Karpas-422 (cell line): ENCODE results near the gene APLNR. TPM values are rescaled to one million over a fixed set of nuclear protein-coding genes. Genes with fewer than 3 reads are reported as not detected.

Experiments
- DNase-seq: peaks from one replicate; pipeline ENCODE4 v3.0.0-alpha.2; 2015
- H2AFZ ChIP-seq: fragments of 200-600 bp; sonication (generic); 2 replicates; pipeline ENCODE4 v1.6.1; 2014; ENCODE audit warnings: antibody characterized with exemption, low read length, mixed read lengths
- H3K27ac ChIP-seq: fragments of 200-600 bp; sonication (generic); 2 replicates; pipeline ENCODE4 v1.5.1; 2014; ENCODE audit warnings: mild to moderate bottlenecking, low read length, moderate library complexity
- H3K27me3 ChIP-seq: fragments of 200-600 bp; sonication (generic); 2 replicates; pipeline ENCODE4 v1.6.1; 2014; ENCODE audit warnings: low read length, mixed read lengths
- H3K36me3 ChIP-seq: fragments of 200-600 bp; sonication (generic); 2 replicates; pipeline ENCODE4 v1.6.1; 2014; ENCODE audit warnings: low read length, mixed read lengths; ENCODE audit not compliant: insufficient read depth
- H3K4me1 ChIP-seq: fragments of 200-600 bp; sonication (generic); 2 replicates; pipeline ENCODE4 v1.6.1; 2014; ENCODE audit warnings: mild to moderate bottlenecking, low read length, mixed read lengths
- H3K4me2 ChIP-seq: fragments of 200-600 bp; sonication (generic); 2 replicates; pipeline ENCODE4 v1.6.1; 2014; ENCODE audit warnings: low read length, low read depth, mild to moderate bottlenecking; ENCODE audit not compliant: poor library complexity, severe bottlenecking
- H3K4me3 ChIP-seq: fragments of 200-600 bp; sonication (generic); 2 replicates; pipeline ENCODE4 v1.5.1; 2014; ENCODE audit warnings: mild to moderate bottlenecking, antibody characterized with exemption, low read length, mixed read lengths
- H3K79me2 ChIP-seq: fragments of 200-600 bp; sonication (generic); 2 replicates; pipeline ENCODE4 v1.6.1; 2014; ENCODE audit warnings: mild to moderate bottlenecking, low read length, mixed read lengths
- H3K9ac ChIP-seq: fragments of 200-600 bp; sonication (generic); 2 replicates; pipeline ENCODE4 v1.6.0; 2014; ENCODE audit warnings: low read length
- H3K9me2 ChIP-seq: fragments of 200-600 bp; sonication (generic), shearing (Covaris generic); replicated peaks from 2 replicates; pipeline ENCODE4 v1.6.0; 2014; ENCODE audit warnings: mild to moderate bottlenecking, low read length, moderate library complexity; ENCODE audit not compliant: insufficient read depth
- H3K9me3 ChIP-seq: fragments of 300-700, 200-600 bp; sonication (generic); 2 replicates; pipeline ENCODE4 v1.6.1; 2014; ENCODE audit warnings: low read length, mixed read lengths
- H4K20me1 ChIP-seq: fragments of 200-600 bp; sonication (generic); 2 replicates; pipeline ENCODE4 v1.6.1; 2014; ENCODE audit warnings: mild to moderate bottlenecking, antibody characterized with exemption, low read length, low read depth; ENCODE audit not compliant: insufficient read depth
- total RNA-seq: library from RNA; depleted of rRNA; stranded (reverse); fragments of >200 nt; shearing (Covaris generic); gene quantifications from 2 replicates; pipeline ENCODE4 v1.2.3, GENCODE V29; 2014; ENCODE audit warnings: low replicate concordance

APLNR gene
- total RNA-seq, 1 experiment from 2014 or later = not detected

- H3K9me2 ChIP-seq = no peaks in the 10 kb centered on the region
- H3K27ac ChIP-seq = no peak overlapping the region
- H3K79me2 ChIP-seq = no peaks in the 10 kb centered on the region
- no peak overlapping the region for H3K9ac ChIP-seq
- no peaks in the 10 kb centered on the region for H3K36me3 ChIP-seq
- no peaks in the 10 kb centered on the region for H3K4me1 ChIP-seq
- no peaks in the 10 kb centered on the region for H4K20me1 ChIP-seq
- H3K9me3 ChIP-seq = no peaks in the 10 kb centered on the region
- no peak overlapping the region for H3K4me2 ChIP-seq
- H3K27me3 ChIP-seq = no peaks in the 10 kb centered on the region
- H3K4me3 ChIP-seq = no peak overlapping the region
- no peak for DNase-seq
- H2AFZ ChIP-seq = no peak overlapping the region
Observed at GRCh38 chr11:57219021-57219627, 17.9 kb downstream of the APLNR start.

GRCh38 chr11:57217053-57217452 lies 20.0 kb downstream of the APLNR start:
- H3K36me3 ChIP-seq = no peaks in the 10 kb centered on the region

GRCh38 chr11:57216463-57216862 lies 20.6 kb downstream of the APLNR start:
- Histone ChIP-seq H3K9me2 (no peaks in the 10 kb centered on the region), H3K9ac (no peak overlapping the region), H3K4me3 (no peak overlapping the region), H3K36me3 (no peaks in the 10 kb centered on the region), H2AFZ (no peak overlapping the region), H3K79me2 (no peaks in the 10 kb centered on the region), H4K20me1 (no peaks in the 10 kb centered on the region), H3K9me3 (no peaks in the 10 kb centered on the region), H3K27ac (no peak overlapping the region), H3K4me2 (no peak overlapping the region), H3K4me1 (no peaks in the 10 kb centered on the region), H3K27me3 (no peaks in the 10 kb centered on the region)
- DNase-seq = no peak

More at GRCh38 chr11:57217053-57217452, 20.0 kb downstream of the APLNR start:
- Histone ChIP-seq H3K79me2 (no peaks in the 10 kb centered on the region), H3K9me2 (no peaks in the 10 kb centered on the region), H3K4me3 (no peak overlapping the region), H3K27ac (no peak overlapping the region), H2AFZ (no peak overlapping the region), H4K20me1 (no peaks in the 10 kb centered on the region), H3K9me3 (no peaks in the 10 kb centered on the region), H3K4me1 (no peaks in the 10 kb centered on the region), H3K4me2 (no peak overlapping the region), H3K27me3 (no peaks in the 10 kb centered on the region), H3K9ac (no peak overlapping the region)
- DNase-seq = no peak

- Histone ChIP-seq H3K27me3 (no peaks in the 10 kb centered on the region), H3K9ac (no peak overlapping the region), H3K9me3 (no peaks in the 10 kb centered on the region), H3K27ac (no peak overlapping the region), H2AFZ (no peak overlapping the region), H4K20me1 (no peaks in the 10 kb centered on the region), H3K9me2 (no peaks in the 10 kb centered on the region), H3K4me2 (no peak overlapping the region), H3K36me3 (no peaks in the 10 kb centered on the region), H3K4me1 (no peaks in the 10 kb centered on the region), H3K4me3 (no peak overlapping the region), H3K79me2 (no peaks in the 10 kb centered on the region)
- no peak for DNase-seq
Observed at GRCh38 chr11:57214494-57214893, 22.6 kb downstream of the APLNR start.

- DNase-seq = no peak
- Histone ChIP-seq H3K4me1 (no peaks in the 10 kb centered on the region), H3K9me3 (no peaks in the 10 kb centered on the region), H3K4me3 (no peak overlapping the region), H3K79me2 (no peaks in the 10 kb centered on the region), H3K9ac (no peak overlapping the region), H4K20me1 (no peaks in the 10 kb centered on the region), H2AFZ (no peak overlapping the region), H3K36me3 (no peaks in the 10 kb centered on the region), H3K4me2 (no peak overlapping the region), H3K9me2 (no peaks in the 10 kb centered on the region), H3K27ac (no peak overlapping the region), H3K27me3 (no peaks in the 10 kb centered on the region)
Observed at GRCh38 chr11:57214098-57214417, 23.0 kb downstream of the APLNR start.

GRCh38 chr11:57213342-57214097 lies 23.5 kb downstream of the APLNR start:
- no peak overlapping the region for H3K9ac ChIP-seq
- no peak for DNase-seq
- H3K36me3 ChIP-seq = no peaks in the 10 kb centered on the region
- H3K9me2 ChIP-seq = no peaks in the 10 kb centered on the region
- no peaks in the 10 kb centered on the region for H4K20me1 ChIP-seq
- H3K27me3 ChIP-seq = no peaks in the 10 kb centered on the region
- H3K79me2 ChIP-seq = no peaks in the 10 kb centered on the region
- H3K4me3 ChIP-seq = no peak overlapping the region
- no peak overlapping the region for H3K4me2 ChIP-seq
- H3K9me3 ChIP-seq = no peaks in the 10 kb centered on the region
- H3K27ac ChIP-seq = no peak overlapping the region
- no peaks in the 10 kb centered on the region for H3K4me1 ChIP-seq
- no peak overlapping the region for H2AFZ ChIP-seq

GRCh38 chr11:57210781-57211180 lies 26.3 kb downstream of the APLNR start:
- Histone ChIP-seq H3K4me1 (no peaks in the 10 kb centered on the region), H3K4me2 (no peak overlapping the region), H4K20me1 (no peaks in the 10 kb centered on the region), H3K4me3 (no peak overlapping the region), H3K9me3 (no peaks in the 10 kb centered on the region), H3K36me3 (no peaks in the 10 kb centered on the region), H2AFZ (no peak overlapping the region), H3K27ac (no peak overlapping the region), H3K27me3 (no peaks in the 10 kb centered on the region), H3K9ac (no peak overlapping the region), H3K9me2 (no peaks in the 10 kb centered on the region), H3K79me2 (no peaks in the 10 kb centered on the region)
- no peak for DNase-seq

- DNase-seq = no peak
- Histone ChIP-seq H4K20me1 (no peaks in the 10 kb centered on the region), H3K4me3 (no peak overlapping the region), H2AFZ (no peak overlapping the region), H3K9me3 (no peaks in the 10 kb centered on the region), H3K9ac (no peak overlapping the region), H3K27ac (no peak overlapping the region), H3K79me2 (no peaks in the 10 kb centered on the region), H3K9me2 (no peaks in the 10 kb centered on the region), H3K27me3 (no peaks in the 10 kb centered on the region), H3K4me2 (no peak overlapping the region), H3K4me1 (no peaks in the 10 kb centered on the region), H3K36me3 (no peaks in the 10 kb centered on the region)
Observed at GRCh38 chr11:57207168-57207567, 29.9 kb downstream of the APLNR start.
